Measurements from ENCODE around the gene SCP2.

DNA sequence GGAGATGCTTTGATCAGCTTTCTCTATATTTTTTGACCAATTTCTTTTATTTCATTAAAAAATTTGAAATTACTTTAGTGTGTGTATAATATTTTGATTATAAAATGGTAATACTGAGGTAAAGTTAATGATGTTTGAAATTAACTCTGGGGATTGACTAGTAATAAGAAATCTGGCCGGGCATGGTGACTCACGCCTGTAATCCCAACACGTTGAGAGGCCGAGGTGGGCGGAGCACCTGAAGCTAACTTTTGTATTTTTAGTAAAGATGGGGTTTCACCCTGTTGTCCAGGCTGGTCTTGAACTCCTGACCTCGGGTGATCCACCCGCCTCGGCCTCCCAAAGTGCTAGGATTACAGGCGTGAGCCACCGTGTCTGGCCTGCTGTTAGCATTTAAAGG is 17.5 kb downstream of the SCP2 start:
- TF ChIP-seq, protein P1, sequence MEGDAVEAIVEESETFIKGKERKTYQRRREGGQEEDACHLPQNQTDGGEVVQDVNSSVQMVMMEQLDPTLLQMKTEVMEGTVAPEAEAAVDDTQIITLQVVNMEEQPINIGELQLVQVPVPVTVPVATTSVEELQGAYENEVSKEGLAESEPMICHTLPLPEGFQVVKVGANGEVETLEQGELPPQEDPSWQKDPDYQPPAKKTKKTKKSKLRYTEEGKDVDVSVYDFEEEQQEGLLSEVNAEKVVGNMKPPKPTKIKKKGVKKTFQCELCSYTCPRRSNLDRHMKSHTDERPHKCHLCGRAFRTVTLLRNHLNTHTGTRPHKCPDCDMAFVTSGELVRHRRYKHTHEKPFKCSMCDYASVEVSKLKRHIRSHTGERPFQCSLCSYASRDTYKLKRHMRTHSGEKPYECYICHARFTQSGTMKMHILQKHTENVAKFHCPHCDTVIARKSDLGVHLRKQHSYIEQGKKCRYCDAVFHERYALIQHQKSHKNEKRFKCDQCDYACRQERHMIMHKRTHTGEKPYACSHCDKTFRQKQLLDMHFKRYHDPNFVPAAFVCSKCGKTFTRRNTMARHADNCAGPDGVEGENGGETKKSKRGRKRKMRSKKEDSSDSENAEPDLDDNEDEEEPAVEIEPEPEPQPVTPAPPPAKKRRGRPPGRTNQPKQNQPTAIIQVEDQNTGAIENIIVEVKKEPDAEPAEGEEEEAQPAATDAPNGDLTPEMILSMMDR (IDR thresholded peaks at IDR 0.05) = no peak
- no peak for TF ChIP-seq ZFX (IDR thresholded peaks at IDR 0.05; ENCODE audit: borderline replicate concordance)

Measured in 22Rv1 (cell line).